DMS79 treated with DMSO at 0.1 percent for 48 hours (cell line): ENCODE data around the gene GAPDHS.

ENCODE experiments used
- DNase-seq: peaks from one replicate; lab custom pipeline; 2025; lab: John Stamatoyannopoulos, UW

The GAPDHS gene

DNA sequence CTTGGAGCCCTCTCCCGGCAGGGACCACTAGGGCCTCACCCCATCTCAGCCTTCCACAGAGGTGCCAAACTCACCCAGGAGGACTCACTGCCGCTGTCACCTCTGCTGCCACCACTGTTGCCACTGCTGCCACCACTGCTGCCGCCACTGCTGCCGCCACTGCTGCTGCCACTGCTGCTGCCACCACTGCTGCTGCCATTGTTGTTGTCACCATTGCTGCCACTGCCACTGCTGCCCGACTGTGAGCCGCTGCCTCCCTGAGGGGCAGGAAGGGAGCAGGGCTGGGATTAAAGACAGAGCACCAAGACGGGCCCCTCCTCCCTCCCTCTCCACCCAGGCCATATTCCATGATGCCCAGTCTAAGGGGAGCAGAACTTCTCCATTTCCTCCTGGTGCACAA lies 21.9 kb upstream of the GAPDHS start:
- DNase-seq: no peak

DNA sequence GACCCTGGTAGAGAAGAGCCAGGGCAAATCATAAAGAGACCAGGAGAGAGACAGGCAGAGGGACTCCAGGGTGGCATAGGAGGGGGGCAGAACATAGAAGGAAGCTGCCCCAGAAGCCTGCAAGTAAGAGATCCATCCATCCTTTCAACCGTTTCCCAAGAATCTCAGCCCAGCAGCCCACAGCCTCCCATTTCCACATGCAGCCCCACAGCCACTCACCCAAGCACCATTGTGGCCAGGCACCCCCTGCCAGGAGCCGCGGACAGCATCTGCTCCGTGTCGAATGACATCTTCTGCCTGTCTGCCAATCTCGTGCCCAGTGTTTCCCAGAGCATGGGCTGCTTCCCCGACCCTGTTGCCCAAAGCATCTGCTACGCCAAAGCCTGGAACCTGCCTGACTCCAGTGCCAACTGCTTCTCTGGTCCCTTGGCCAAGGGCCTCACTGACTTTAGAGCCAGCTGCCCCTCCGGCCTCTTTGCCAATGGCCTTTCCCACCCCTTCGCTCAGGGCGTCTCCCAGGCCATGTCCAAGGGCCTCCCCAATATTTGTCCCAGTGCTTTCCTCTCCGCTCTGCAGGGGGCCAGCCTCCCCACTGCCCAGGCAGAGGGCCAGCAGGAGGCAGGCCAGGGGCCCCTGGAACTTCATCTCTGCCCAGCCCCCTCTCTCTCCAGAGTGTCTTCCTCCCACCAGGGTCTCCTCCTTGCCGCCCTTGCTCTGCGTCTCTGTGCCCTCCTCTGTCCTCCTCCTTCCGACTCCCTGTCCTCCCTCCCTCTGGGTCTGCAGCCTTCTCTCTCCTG lies 20.2 kb upstream of the GAPDHS start:
- no peak for DNase-seq

DNA sequence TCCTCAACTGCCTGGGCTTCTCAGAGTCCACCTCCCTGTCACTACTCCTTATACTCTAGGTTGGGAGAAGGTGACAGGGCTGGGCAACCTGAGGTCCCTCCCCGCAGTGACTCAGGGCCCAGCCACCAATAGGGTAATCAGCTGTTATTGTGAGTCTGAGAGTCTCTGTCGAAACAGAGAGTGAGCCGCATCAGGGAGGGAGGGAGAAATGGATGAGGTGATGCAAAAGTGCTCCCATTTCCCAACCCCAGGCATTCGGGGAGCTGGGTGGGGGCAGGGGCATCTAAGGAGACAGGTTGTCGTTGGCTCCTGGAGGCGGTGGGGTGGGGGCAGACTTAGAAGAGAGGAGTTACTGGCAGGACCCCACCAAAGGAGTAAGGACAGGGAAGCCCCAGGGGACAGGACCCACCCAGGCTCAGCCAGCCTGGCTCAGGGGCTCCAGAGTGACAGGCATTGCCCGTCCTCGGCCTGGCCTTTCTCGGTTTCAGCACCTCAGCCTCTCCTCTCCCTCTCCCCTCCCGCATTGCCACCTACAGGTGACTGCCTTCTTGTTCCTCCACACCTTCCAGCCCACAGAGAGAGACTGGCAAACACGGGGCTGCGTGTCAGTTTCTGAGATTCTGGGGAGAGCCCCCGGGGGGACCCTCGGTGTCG lies 19.5 kb upstream of the GAPDHS start, which contains the start of gene DMKN:
DMKN (minus strand) TSS at position 22 of the 654 bp plus-strand sequence. CDS start 174 bp downstream, outside the sequence.
- no peak for DNase-seq

DNA sequence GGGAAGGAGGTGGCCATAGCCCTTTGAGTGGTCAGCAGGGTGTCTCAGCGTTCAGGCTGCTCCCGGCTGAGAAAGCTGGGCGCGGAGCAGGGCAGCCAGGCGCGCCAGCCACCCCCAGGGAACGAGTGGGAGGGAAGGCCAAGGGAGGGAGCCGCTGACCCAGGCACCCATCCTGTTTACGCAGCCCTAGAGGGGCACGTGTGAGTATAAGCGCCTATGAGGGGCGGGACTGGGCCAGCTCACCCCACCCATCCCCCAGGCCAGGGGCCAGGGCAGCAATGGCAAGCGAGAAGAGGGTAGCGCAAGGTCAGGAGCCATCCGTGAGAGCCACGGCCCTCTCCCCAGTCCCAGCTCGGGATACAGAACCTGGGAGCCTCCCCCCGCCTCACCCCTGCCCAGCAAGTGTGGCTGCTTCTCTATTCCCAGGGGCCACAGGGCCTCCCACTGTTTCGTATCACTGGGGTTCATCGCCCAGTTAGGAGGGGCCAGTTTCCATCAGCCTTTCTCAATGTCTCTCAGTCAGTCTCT lies 18.9 kb upstream of the GAPDHS start:
- DNase-seq: no peak

DNA sequence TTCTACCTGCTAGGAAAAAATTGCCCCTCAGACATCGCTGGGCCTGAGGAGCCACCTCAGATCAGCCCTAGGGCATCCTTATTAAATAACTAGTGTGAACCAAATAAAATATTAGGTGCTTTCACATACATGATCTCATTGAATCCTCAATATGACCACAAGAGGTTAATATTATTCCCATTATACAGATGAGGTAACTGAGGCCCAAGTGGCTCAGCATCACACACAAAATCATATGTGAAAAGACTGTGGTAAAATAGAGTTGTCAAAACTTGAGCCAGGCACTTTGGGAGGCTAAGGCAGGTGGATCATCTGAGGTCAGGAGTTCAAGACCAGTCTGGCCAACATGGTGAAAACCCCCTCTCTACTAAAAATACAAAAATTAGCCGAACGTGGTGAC lies 16.9 kb upstream of the GAPDHS start:
- DNase-seq: no peak

DNA sequence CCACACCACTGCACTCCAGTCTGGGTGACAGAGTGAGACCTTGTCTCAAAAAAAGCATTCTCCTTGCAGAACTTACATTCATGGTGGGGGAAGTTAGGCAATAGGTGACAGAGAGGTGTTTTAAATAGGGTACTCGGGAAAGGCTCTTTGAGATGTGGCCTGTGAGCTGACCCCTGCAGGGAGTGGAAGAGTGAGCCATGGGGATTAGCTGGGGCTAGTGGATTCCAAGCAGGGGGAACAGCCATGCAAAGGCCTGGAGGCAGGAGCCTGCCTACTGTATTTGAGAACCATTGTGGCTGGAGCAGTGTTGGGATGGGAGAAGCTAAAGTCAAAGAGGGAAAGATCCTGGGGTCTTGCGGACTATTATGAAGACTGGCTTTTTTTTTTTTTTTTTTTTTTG lies 15.9 kb upstream of the GAPDHS start:
- DNase-seq: no peak

DNA sequence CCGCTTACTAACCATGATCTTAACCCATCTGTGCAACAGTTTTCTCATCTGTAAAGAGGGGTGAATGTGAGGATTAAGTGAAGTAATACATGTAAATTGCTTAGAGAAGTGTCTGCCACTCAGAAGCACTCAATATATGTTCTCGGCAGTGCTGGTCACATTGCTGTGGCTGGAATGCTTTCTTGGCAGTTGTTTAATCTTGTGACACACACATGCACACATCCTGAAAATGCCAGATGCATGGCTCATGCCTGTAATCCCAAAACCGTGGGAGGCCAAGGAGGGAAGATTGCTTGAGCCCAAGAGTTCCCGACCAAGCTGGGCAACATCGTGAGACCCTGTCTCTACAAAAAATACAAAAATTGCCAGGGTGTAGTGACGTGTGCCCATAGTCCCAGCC lies 14.9 kb upstream of the GAPDHS start:
- DNase-seq: no peak

DNA sequence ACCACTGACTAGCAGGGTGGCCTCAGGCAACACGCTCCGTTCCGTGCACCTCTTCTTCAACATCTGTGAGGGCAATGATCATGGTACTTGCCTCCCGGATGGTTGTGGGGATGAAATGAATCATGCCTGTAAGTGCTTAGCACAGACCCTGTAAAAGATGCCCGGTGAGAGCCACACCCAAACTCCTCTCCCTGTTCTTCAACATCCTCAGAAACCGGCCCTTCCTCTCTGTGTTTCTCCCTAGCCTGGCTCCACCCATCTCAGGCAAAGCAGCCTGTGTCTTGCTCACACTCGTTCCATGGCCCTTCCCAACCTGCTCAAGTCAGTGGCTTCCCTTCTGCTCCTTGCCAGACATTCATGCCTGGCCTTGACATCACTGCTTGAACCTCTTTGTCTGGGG lies 14.0 kb upstream of the GAPDHS start:
- peak; percentile 3 for DNase-seq

DNA sequence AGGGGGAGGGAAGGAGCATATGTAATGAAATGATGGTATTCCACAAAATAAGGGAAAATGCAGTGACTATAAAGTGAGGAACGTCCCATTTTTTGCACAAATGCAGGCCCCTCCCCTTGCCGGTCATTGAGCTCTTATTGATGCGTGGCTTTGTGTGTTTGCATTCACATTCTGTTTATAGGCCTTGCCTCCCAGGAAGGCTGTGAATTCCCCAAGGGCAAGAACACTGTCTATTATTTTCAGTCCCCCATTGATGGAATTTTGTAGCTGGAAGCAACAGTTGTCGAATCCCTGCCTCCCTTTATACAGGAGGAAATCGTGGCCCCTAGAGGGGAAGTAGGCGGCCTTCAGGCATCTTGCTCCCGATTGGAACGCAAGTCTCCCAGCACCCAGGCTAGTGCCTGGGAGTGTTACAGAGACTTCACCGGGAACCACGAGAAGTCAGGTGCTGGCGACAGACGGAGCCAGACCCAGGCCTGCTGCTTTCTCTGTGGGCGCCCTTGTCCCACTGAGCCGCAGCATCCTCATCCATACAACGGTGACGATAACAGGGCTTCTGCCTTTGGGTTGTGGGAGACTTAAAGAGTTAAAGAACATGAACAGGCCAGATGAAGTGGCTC lies 12.0 kb upstream of the GAPDHS start:
- DNase-seq: no peak

DNA sequence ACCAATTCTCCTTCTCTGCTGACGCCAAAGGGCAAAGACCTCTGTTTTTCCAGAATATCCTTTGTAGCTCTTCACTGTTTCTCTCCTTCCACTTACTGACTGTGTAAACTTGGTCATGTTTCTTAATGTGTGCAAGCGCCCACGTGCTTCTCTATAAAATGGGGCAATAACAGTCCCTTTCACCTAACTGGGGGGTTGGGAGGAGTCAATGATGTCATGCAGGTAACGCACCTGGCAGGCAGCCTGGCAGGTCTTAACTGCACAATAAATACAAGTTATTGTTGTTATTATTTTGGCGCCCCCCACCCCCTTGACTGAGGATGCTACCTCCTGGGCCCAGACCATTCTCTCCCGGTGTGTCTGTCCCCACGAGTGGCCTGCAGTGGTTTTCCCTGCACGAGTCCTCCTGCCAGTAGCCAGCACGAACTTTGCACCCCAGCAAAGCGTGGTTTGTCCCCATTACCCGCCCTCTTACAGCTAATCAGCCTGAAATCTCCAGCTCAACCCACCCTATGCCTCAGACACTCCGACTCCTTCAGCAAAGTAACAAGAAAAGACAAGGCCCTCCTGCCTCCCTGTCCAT lies 10.4 kb upstream of the GAPDHS start:
- DNase-seq: no peak

DNA sequence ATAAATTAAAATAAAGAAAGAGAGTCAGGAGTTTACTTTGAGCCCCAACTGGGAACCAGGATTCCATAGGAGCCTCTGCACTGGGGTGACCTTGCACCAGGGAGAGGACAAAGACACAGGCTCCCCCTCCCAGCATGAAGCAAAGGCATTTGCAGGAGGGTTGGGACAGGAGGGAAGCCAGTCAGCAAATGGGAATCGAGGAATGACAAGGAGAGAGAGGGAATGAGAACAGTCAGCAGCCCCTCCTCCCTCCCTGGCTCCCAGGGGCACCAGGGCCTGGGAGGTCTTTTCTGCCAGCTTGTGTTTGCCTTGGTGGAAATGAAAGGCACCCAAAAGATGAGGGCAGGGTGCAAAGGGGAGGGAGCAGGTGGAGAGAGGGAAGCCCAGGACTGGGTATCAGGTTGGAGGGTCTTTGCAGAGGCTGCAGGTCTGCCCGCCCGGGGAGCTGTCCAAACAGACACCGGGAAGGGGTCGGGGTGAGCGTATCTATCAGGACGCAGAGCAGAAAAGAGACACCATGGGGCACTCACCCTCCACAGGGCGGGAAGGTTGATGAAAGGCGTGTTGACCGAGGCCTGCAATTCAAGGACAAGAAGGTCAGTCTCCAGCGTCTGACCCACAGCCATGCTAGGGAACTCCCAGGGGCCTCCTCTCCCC lies 8.9 kb upstream of the GAPDHS start:
- DNase-seq: no peak

DNA sequence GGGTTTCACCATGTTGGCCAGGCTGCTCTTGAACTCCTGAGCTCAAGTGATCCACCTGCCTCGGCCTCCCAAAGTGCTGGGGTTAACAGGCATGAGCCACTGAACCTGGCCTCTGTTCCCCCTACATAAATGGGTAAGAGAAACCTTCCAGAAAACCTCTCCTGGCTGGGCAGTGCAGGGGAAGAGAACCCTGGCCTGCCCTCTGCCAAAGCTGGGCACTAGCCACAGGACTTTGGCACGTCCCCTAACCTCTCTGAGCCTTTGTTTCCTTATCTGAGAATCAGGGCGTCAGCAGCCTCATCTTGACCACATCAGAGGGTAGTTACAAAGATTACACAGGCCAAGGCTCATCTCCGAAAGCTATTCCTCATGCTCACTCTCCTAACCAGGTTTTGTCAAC lies 7.4 kb upstream of the GAPDHS start:
- DNase-seq: no peak

DNA sequence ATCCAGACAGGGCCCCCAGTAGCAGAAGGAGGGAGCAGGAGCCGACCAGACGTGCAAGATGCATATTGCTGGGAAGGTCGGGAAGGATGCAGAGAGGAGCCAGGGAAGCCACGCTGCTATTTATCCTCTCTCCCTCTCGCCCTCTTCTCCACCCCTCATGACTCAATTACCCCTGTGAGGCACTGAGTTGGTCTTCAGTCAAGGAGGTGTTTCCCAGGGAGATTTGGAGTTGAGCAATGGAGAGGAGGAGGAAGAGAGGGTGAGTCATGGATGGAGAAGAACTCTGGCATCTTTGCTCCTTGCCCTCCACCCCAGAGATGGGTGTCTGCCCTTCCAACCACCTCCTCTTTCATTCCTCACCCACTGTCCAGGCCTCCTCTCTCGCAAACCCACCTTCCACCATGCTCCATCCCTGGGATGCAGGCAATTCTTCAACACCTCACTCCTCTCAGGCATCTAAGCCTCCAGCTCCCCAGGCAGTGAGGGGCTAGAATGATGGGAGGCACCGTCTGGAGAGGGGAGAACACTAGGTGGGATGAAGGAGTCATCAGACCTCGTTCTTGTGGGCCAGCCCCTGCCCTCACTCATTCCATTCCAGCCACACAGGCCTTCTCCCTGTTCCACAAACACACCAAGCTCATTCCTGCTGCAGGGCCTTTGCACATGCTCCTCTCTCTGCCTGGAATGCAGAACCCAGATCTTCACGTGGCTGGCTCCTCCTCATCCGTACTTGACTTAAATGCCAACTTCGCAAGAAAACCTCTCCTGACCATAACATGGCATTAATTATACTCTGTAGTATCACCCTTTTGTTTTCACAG lies 4.8 kb upstream of the GAPDHS start, which contains the start of gene SBSN:
SBSN (minus strand) TSS at position 94 of the 821 bp plus-strand sequence; CDS start at position 64, 30 bp downstream.
- DNase-seq: no peak

DNA sequence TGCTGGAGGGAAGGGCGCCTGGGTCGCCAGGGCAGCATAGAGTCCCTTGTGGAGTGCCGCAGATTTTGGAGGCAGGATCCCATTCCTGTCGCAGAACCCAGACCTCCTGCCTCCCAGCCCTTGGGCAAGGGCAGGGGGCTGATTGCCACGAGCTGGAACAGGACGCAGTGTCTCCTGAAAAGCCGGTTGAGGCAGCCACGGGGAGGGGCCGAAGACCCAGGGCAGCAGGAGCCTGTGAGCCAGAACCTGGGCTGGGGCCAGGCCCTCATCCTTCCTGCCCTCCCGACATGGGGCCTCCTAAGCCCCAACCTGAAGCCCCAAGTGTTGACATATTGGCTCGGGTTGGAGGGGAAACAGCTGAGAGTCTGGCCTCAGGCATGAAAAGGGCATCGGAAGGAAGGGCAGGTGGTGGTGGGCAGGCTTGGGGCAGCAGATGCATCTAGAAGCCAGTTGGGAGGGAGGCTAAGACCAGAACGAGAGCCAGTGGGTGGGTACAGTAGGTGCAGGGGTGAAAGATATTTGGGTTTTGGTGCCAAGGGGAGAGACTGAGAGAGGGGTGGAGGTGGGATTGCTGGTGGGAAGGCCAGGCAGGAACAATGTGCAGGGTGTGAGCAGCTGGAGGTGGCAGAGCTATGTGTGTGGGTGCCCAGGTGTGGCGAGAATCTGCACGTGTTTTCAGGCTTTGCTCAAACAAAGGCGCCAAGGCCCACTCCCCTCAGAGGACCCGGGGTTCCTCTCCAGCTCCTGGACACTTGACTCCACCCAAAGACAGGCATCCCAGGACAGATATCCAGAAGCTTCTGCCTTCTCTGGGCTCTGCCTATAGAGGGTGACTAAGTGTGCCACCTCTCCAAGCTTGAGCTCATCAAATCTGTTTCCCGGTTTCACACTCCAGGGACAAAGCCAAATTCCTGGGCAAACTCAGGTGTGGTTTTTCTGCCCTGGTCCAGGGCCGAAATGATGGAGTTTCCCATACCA lies 3.7 kb upstream of the GAPDHS start:
- no peak for DNase-seq

DNA sequence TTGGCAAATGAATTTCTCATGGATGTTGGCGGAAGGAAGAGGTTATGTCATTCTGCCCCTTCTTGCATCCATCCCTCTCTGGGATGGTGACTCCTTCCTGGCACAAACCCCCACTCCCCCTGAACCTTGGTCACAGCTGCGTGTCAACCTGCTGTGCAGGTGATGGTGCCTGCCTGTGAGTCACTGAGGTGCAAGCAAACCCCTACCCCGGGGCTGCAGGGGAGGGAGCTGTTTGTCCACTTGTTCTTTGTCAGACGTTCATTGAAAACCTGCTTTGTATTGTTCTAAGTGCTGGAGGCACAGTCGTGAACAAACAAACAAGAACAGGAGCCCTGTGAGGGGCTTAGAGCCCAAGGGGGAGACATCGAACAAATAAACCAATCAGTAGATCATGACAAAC lies 2.0 kb upstream of the GAPDHS start:
- DNase-seq: peak; percentile 7

DNA sequence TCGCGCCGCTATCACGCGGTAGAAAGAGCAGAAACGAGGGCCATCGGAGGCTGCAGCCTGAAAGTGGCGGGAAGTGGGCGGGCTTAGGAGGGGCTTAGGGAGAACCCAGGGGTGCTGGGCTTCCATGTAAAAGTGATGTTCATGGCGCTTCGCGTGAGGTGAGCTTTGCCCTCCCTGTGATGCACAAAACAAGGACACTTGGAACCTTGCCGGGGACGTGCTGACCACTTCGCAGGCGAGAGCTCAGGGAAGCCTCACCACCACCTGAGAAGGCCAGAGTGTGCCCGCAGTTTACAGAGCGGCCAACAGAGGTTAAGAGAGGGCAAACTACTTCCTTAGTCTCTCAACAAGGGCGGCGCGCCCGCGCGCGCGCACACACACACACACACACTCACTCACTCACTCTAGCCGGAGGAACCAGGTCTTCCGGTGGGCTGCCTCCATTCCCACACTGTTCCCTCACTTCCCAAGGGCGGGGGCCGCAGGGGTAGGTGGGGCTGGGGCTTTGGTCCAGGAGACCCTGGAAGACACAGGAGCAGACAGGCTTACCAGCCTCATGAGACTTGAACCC lies 651 bp downstream of the GAPDHS start:
- DNase-seq: no peak

DNA sequence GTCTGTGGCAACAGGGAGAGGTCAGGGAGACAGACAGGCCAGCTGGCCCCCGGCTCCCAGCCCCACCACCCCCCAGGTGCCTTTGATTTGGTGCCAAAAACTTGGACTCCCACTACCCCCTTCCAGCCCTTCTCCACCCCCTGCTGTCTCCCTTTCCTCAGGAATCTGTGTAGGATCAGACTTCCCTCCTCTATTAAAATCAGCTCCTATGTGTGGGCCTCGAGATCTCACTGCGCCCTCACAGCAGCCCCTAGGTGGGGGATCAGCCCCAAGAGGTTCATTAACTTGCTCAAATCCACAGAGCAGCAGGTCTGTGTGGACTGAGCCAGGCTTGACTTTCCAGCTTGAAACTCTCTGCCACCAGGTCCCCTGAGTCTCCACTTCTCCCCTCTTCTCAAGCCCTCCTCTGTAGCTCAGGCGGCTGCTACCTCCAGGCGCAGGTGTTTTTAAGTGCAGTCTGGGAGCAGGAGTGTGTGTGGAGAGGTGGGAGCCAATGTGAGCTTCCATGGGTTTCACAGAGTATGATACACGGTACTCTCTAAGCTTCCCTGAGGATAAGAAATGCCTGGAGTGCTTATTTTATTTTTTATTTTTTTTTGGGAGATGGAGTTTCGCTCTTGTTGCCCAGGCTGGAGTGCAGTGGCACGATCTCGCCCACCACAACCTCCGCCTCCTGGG lies 1.7 kb downstream of the GAPDHS start:
- DNase-seq: peak; percentile 76

DNA sequence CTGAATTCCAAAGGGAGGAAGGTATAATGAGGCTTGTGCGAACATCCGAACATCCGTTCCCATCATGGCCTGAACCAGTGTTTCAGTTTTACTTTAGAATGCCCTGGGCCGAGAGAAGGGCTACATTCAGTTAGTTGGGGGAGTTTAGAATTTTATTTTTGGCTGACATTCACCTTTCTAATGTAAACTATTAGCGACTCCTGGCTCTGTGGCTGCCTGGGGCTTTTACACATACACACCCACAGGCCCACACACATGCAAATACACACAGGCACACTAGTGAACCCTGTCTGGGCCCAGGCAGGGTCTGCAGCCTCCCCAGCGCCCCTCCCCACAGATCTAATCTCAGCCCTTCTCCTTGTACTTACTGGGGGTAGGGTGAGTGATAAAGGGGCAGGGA lies 6.1 kb downstream of the GAPDHS start:
- no peak for DNase-seq

DNA sequence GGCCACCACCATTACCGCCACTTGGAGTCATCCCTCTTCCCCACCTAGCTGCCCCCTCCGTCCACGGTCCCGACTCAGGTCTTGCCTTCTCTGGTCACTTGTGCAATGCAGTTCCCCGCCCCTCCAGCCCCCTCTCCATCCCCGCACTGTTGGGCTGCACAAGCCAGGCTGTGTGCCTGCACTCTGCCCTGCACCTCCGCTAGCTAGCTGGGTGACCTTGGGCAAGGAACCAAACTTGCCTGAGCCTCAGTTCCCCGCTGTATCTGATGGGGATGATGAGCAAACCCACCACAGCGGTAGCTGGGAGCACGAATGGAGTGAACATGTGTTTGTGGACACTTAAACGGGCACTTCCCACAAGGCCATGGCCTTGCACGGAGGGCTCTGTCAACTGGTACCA lies 6.6 kb downstream of the GAPDHS start:
- no peak for DNase-seq
